Neural cell (in vitro differentiated cells): ENCODE results near the gene CACNG8. TPM values are rescaled to one million over a fixed set of nuclear protein-coding genes. Genes with fewer than 3 reads are reported as not detected.
A peak's percentile ranks its signal among the peaks of the same experiment; 100 is the strongest.

ENCODE experiments used
- H2AFZ ChIP-seq: fragments of 200-600, 300-800 bp; sonication (generic), shearing (Covaris generic); 2 replicates; pipeline ENCODE4 v1.6.0; 2014; ENCODE audit warnings: low read depth, mild to moderate bottlenecking, antibody characterized with exemption, low read length, moderate library complexity
- H3F3A ChIP-seq: fragments of 200-600 bp; shearing (Covaris generic); 2 replicates; pipeline ENCODE4 v1.6.1; 2016; ENCODE audit warnings: mild to moderate bottlenecking, moderate library complexity, mixed read lengths, antibody characterized with exemption, low read length; ENCODE audit not compliant: insufficient read depth, poor library complexity, severe bottlenecking
- H3K27ac ChIP-seq: fragments of 200-600, 300-800 bp; sonication (generic), shearing (Covaris generic); 2 replicates; pipeline ENCODE4 v1.5.1; 2014; ENCODE audit warnings: mild to moderate bottlenecking, low read length, moderate library complexity
- H3K27me3 ChIP-seq: fragments of 300-800, 200-600 bp; sonication (generic), shearing (Covaris generic); 2 replicates; pipeline ENCODE4 v1.6.0; 2014; ENCODE audit warnings: mild to moderate bottlenecking, low read depth, low read length, moderate library complexity; ENCODE audit not compliant: insufficient read depth
- H3K36me3 ChIP-seq: fragments of 300-800, 200-600 bp; sonication (generic), shearing (Covaris generic); 2 replicates; pipeline ENCODE4 v1.5.1; 2014; ENCODE audit warnings: mild to moderate bottlenecking, antibody characterized with exemption, low read length, moderate library complexity; ENCODE audit not compliant: insufficient read depth
- H3K4me2 ChIP-seq: fragments of 300-800, 200-600 bp; sonication (generic), shearing (Covaris generic); 2 replicates; pipeline ENCODE4 v1.6.0; 2014; ENCODE audit warnings: mild to moderate bottlenecking, low read length
- H3K4me3 ChIP-seq: fragments of 300-800, 200-600 bp; sonication (generic), shearing (Covaris generic); 2 replicates; pipeline ENCODE4 v1.5.1; 2014; ENCODE audit warnings: mild to moderate bottlenecking, low read length, moderate library complexity
- H3K79me2 ChIP-seq: fragments of 200-600 bp; shearing (Covaris generic); replicated peaks from 2 replicates; pipeline ENCODE4 v1.6.0; 2014; ENCODE audit warnings: mild to moderate bottlenecking, low read length, moderate library complexity; ENCODE audit not compliant: insufficient read depth
- H3K9ac ChIP-seq: fragments of 300-800, 200-600 bp; sonication (generic), shearing (Covaris generic); 2 replicates; pipeline ENCODE4 v1.6.1; 2016; ENCODE audit warnings: mild to moderate bottlenecking, low read length, mixed read lengths
- H3K9me2 ChIP-seq: fragments of 200-600 bp; shearing (Covaris generic); 2 replicates; pipeline ENCODE4 v1.6.1; 2016; ENCODE audit warnings: mild to moderate bottlenecking, low read length, mixed read lengths; ENCODE audit not compliant: insufficient read depth
- H3K9me3 ChIP-seq: fragments of 200-600, 300-800 bp; sonication (generic), shearing (Covaris generic); 2 replicates; pipeline ENCODE4 v1.6.1; 2016; ENCODE audit warnings: mild to moderate bottlenecking, mixed run types, low read length, moderate library complexity, mixed read lengths
- H4K20me1 ChIP-seq: fragments of 200-600 bp; shearing (Covaris generic); 2 replicates; pipeline ENCODE4 v1.6.1; 2016; ENCODE audit warnings: mild to moderate bottlenecking, mixed run types; ENCODE audit not compliant: insufficient read depth
- CTCF ChIP-seq: fragments of 450-650 bp; IDR thresholded peaks from 2 replicates; pipeline ENCODE4 v1.5.1; 2014; ENCODE audit warnings: antibody characterized with exemption, mild to moderate bottlenecking, moderate library complexity; ENCODE audit not compliant: poor library complexity, severe bottlenecking
- EP300 ChIP-seq: fragments of 450-650 bp; conservative IDR thresholded peaks from 2 replicates; pipeline ENCODE4 v1.6.1; 2014; ENCODE audit warnings: antibody characterized with exemption, mild to moderate bottlenecking, moderate library complexity; ENCODE audit not compliant: poor library complexity, severe bottlenecking
- EZH2 ChIP-seq: fragments of 200-600, 300-800 bp; shearing (Covaris generic), sonication (generic); IDR thresholded peaks from 2 replicates; pipeline ENCODE4 v1.6.1; 2014; ENCODE audit warnings: antibody characterized with exemption, low read length, borderline replicate concordance, mild to moderate bottlenecking; ENCODE audit not compliant: insufficient read depth, poor library complexity, severe bottlenecking
- MXI1 ChIP-seq: fragments of 450-650 bp; conservative IDR thresholded peaks from 2 replicates; pipeline ENCODE4 v1.6.1; 2014; ENCODE audit warnings: antibody characterized with exemption, mild to moderate bottlenecking; ENCODE audit not compliant: poor library complexity, severe bottlenecking
- POLR2AphosphoS5 ChIP-seq: IDR thresholded peaks from 2 replicates; pipeline ENCODE4 v1.6.1; 2012
- RAD21 ChIP-seq: fragments of 450-650 bp; conservative IDR thresholded peaks from 2 replicates; pipeline ENCODE4 v1.6.1; 2014; ENCODE audit warnings: antibody characterized with exemption, mild to moderate bottlenecking, moderate library complexity
- REST ChIP-seq: IDR thresholded peaks from 2 replicates; pipeline ENCODE4 v1.6.1; 2012; ENCODE audit warnings: borderline replicate concordance
- SMC3 ChIP-seq: fragments of 450-650 bp; conservative IDR thresholded peaks from 2 replicates; pipeline ENCODE4 v1.6.1; 2014; ENCODE audit warnings: antibody characterized with exemption, mild to moderate bottlenecking, moderate library complexity; ENCODE audit not compliant: poor library complexity
- TAF1 ChIP-seq: IDR thresholded peaks from 2 replicates; pipeline ENCODE4 v1.6.1; 2012; ENCODE audit warnings: low read depth
- polyA plus RNA-seq: library from polyadenylated mRNA; depleted of rRNA; stranded (reverse); fragments of >200 nt; gene quantifications from 2 replicates; pipeline ENCODE4 v1.2.3, GENCODE V29; 2014

CACNG8 gene
- polyA plus RNA-seq, 1 donor from 2014 or later, result 3.3 TPM

GRCh38 chr19:54023191-54023590, 60.5 kb downstream of the CACNG8 start:
- Histone ChIP-seq H3K27ac (no peak overlapping the region), H3F3A (no peaks in the 10 kb centered on the region), H3K27me3 (no peaks in the 10 kb centered on the region), H3K79me2 (no peaks in the 10 kb centered on the region), H3K9ac (peak overlapping the region; percentile 48), H3K4me3 (no peak overlapping the region), H3K9me2 (no peaks in the 10 kb centered on the region), H3K4me2 (no peak overlapping the region), H4K20me1 (no peaks in the 10 kb centered on the region), H3K36me3 (no peaks in the 10 kb centered on the region), H3K9me3 (no peaks in the 10 kb centered on the region), H2AFZ (no peak overlapping the region)
- TF ChIP-seq REST, result no peak

- no peaks in the 10 kb centered on the region for H3K9me2 ChIP-seq
- no peaks in the 10 kb centered on the region for H3K36me3 ChIP-seq
- no peaks in the 10 kb centered on the region for H3K79me2 ChIP-seq
- TF ChIP-seq SMC3 (no peak), RAD21 (no peak), EZH2 (no peak), EP300 (no peak), TAF1 (no peak), REST (no peak), MXI1 (no peak), CTCF (no peak), POLR2AphosphoS5 (no peak)
- no peak overlapping the region for H3K9ac ChIP-seq
- H3K4me2 ChIP-seq, result no peak overlapping the region
- H3K4me3 ChIP-seq, result no peak overlapping the region
- no peak overlapping the region for H2AFZ ChIP-seq
- H3K27me3 ChIP-seq, result no peaks in the 10 kb centered on the region
- no peak overlapping the region for H3K27ac ChIP-seq
- no peaks in the 10 kb centered on the region for H3F3A ChIP-seq
- H3K9me3 ChIP-seq, result no peaks in the 10 kb centered on the region
- no peaks in the 10 kb centered on the region for H4K20me1 ChIP-seq
These were observed 61.9 kb downstream of the CACNG8 start for GRCh38 chr19:54024660-54025059.
